GM20000 (cell line): ENCODE data around the gene DCUN1D2.

Experiments
- DNase-seq: peaks from one replicate; pipeline ENCODE4 v3.0.0; 2012; ENCODE audit warnings: low spot score
- CTCF ChIP-seq: IDR thresholded peaks from 2 replicates; pipeline ENCODE4 v1.5.1; 2012; ENCODE audit warnings: mild to moderate bottlenecking, control low read depth; ENCODE audit errors: extremely low read depth, missing control alignments

Gene DCUN1D2

GRCh38 chr13:113407531-113408393 lies 82.7 kb downstream of the DCUN1D2 start:
- no peak for TF ChIP-seq CTCF
- DNase-seq: no peak

GRCh38 chr13:113407103-113407530 lies 83.4 kb downstream of the DCUN1D2 start:
- DNase-seq: no peak
- no peak for TF ChIP-seq CTCF

GRCh38 chr13:113406321-113407102 lies 84.0 kb downstream of the DCUN1D2 start:
- DNase-seq: no peak

More at GRCh38 chr13:113406321-113407102, 84.0 kb downstream of the DCUN1D2 start:
- no peak for TF ChIP-seq CTCF
